Gastrocnemius medialis (tissue), 4 donors: ENCODE measurements around the gene SYT10.

ENCODE experiments used
- POLR2A ChIP-seq, 2 donors: fragments of 450-650 bp; IDR thresholded peaks; one replicate each; pipeline ENCODE4 v1.6.1; 2017; ENCODE audit warnings: antibody characterized with exemption in 2 of 2, mild to moderate bottlenecking in 2 of 2, moderate library complexity in 2 of 2
- TF ChIP-seq, protein P1 (sequence below), 5 experiments: fragments of 450-650 bp in 3 of 5; fragments of 200-600 bp in 2 of 5; sonication (generic) in 2 of 5; IDR thresholded peaks in 4 of 5; conservative IDR thresholded peaks in 1 of 5; 1 replicate in 4 of 5; 2 replicates in 1 of 5; pipeline ENCODE4 v1.5.1; 2016 to 2019; ENCODE audit warnings: antibody characterized with exemption in 5 of 5, mild to moderate bottlenecking in 3 of 5, moderate library complexity in 3 of 5

- TF ChIP-seq, protein P1, sequence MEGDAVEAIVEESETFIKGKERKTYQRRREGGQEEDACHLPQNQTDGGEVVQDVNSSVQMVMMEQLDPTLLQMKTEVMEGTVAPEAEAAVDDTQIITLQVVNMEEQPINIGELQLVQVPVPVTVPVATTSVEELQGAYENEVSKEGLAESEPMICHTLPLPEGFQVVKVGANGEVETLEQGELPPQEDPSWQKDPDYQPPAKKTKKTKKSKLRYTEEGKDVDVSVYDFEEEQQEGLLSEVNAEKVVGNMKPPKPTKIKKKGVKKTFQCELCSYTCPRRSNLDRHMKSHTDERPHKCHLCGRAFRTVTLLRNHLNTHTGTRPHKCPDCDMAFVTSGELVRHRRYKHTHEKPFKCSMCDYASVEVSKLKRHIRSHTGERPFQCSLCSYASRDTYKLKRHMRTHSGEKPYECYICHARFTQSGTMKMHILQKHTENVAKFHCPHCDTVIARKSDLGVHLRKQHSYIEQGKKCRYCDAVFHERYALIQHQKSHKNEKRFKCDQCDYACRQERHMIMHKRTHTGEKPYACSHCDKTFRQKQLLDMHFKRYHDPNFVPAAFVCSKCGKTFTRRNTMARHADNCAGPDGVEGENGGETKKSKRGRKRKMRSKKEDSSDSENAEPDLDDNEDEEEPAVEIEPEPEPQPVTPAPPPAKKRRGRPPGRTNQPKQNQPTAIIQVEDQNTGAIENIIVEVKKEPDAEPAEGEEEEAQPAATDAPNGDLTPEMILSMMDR (IDR thresholded peaks at IDR 0.05 in 4 of 5, conservative IDR thresholded peaks at IDR 0.05 in 1 of 5) = no peak
- TF ChIP-seq POLR2A (IDR thresholded peaks at IDR 0.05) = no peak
Measured at GRCh38 chr12:33330940-33331339, 108.7 kb downstream of the SYT10 start.
